Neuron (in vitro differentiated cells): ENCODE measurements around the gene SLC35F3.
"Not testable (repeated sequence)": the region's sequence is repeated elsewhere in the genome, so short reads cannot be mapped to it uniquely, and the experiment has no call there.

Source experiments
- H2AFZ ChIP-seq: one replicate; pipeline ENCODE4 v1.6.1; 2013; ENCODE audit warnings: low read depth, mild to moderate bottlenecking, inconsistent platforms, low read length, moderate library complexity
- H3K27me3 ChIP-seq: one replicate; pipeline ENCODE4 v1.6.1; 2013; ENCODE audit warnings: low read length; ENCODE audit not compliant: insufficient read depth
- H3K36me3 ChIP-seq: one replicate; pipeline ENCODE4 v1.6.1; 2013; ENCODE audit warnings: low read length; ENCODE audit not compliant: insufficient read depth
- H3K4me1 ChIP-seq: one replicate; pipeline ENCODE4 v1.6.1; 2013; ENCODE audit warnings: low read length; ENCODE audit not compliant: insufficient read depth
- H3K4me3 ChIP-seq: 2 replicates; pipeline ENCODE4 v1.5.1; 2013; ENCODE audit warnings: mild to moderate bottlenecking, low read length, moderate library complexity
- H3K9me3 ChIP-seq: one replicate; pipeline ENCODE4 v1.6.1; 2013; ENCODE audit warnings: low read length

SLC35F3 gene

DNA sequence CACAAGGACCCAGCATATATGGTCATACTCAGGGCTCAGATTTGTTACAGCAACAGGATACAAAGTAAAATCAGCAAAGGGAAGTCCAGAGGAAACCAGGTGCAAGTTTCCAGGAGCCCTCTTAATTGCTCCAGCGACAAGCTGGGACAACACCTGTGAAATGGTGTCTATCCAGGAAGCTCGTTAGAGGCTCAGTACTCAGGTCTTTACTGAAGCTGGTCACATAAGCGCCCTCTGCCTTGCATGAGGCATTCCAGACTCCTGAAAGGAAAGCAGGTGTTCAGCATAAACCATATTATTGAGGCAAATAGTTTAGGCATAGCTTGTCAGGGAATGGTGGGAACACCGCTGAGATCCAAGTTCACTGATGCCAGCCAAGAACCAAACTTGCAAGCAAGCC is 231.0 kb downstream of the SLC35F3 start:
- Histone ChIP-seq H3K27me3 (peaks cover 2% of the 10 kb centered on the region), H3K4me1 (no peaks in the 10 kb centered on the region), H3K4me3 (no peak overlapping the region), H3K36me3 (no peaks in the 10 kb centered on the region), H3K9me3 (no peaks in the 10 kb centered on the region), H2AFZ (no peak overlapping the region)

DNA sequence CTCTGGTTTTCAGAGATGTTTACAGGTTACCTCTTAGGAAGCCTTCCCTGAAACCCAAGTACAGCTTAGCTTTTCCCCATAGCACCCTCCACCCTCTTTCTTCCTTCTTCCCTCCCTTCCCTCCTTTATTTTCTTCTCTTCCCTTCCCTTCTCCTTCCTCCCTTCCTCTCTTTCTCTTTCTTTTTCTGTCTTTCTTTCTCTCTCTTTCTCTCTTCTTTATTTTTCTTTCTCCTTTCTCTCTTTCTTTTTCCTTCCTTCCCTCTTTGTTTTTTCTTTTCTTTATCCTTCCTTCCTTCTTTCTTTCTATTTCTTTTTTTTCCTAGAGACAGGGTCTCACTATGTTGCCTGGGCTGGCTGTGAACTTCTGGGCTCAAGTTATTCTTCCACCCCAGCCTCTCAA is 231.6 kb downstream of the SLC35F3 start:
- no peaks in the 10 kb centered on the region for H3K36me3 ChIP-seq
- no peak overlapping the region for H3K4me3 ChIP-seq
- peaks cover 2% of the 10 kb centered on the region for H3K27me3 ChIP-seq
- H3K4me1 ChIP-seq = no peaks in the 10 kb centered on the region
- H3K9me3 ChIP-seq = no peaks in the 10 kb centered on the region
- H2AFZ ChIP-seq = no peak overlapping the region

DNA sequence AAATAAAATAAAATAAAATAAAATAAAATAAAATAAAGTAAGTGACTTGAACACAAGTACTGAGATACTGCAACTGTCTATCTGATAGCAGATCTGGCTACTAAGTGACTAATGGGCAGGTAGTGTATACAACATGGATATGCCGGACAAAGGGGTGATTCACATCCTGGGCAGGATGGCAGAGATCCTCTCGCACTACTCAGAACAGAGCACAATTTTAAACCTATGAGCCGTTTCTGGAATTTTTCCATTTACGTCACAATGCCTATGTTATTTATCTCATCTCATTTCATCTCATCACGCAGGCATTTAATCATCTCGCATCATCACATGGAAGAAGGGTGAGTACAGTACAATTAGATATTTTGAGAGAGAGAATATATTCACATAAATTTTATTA is 235.5 kb downstream of the SLC35F3 start:
- Histone ChIP-seq H3K4me3 (no peak overlapping the region), H3K27me3 (peaks cover 2% of the 10 kb centered on the region), H3K36me3 (no peaks in the 10 kb centered on the region), H3K4me1 (no peaks in the 10 kb centered on the region), H3K9me3 (no peaks in the 10 kb centered on the region), H2AFZ (no peak overlapping the region)

DNA sequence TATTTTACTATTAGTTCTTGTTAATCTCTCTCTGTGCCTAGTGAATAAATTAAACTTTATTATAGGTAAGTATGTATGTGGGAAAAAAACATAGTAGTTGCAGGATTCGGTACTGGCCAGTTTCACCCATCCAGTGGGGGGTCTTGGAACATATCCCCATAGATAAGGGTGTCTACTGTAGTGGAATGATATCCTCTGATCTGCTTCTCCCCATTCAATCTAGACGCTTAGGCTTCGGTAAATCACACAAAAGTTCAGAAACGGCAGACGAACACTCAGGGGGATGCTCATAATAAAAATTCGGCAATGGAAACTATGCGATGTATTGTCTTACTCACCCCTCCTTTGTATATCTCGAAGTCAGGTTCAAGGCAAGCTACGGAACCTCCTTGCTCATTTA is 235.9 kb downstream of the SLC35F3 start:
- Histone ChIP-seq H2AFZ (no peak overlapping the region), H3K36me3 (no peaks in the 10 kb centered on the region), H3K9me3 (no peaks in the 10 kb centered on the region), H3K27me3 (peaks cover 2% of the 10 kb centered on the region), H3K4me3 (no peak overlapping the region), H3K4me1 (no peaks in the 10 kb centered on the region)

DNA sequence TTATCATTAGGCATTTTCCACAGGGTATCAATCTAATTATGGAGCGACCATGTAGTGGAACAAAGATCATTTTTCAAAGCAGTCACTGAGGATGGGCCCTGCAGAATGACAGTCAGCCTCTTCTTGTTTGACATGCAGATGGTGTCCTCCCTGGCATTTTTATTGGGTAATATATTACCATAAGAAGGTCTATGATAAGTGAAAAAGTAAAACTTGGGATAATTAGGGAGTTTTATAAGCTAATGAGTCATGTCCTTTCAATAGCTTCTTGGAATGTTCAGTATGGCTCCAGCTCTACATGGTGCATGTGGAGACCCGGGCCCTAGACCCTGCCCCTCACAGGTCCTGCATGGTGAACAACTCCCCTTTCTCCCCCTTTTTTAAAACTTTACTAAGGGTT is 236.5 kb downstream of the SLC35F3 start:
- Histone ChIP-seq H3K4me1 (no peaks in the 10 kb centered on the region), H3K9me3 (no peaks in the 10 kb centered on the region), H3K36me3 (no peaks in the 10 kb centered on the region), H3K27me3 (peaks cover under 1% of the 10 kb centered on the region), H2AFZ (no peak overlapping the region), H3K4me3 (no peak overlapping the region)

DNA sequence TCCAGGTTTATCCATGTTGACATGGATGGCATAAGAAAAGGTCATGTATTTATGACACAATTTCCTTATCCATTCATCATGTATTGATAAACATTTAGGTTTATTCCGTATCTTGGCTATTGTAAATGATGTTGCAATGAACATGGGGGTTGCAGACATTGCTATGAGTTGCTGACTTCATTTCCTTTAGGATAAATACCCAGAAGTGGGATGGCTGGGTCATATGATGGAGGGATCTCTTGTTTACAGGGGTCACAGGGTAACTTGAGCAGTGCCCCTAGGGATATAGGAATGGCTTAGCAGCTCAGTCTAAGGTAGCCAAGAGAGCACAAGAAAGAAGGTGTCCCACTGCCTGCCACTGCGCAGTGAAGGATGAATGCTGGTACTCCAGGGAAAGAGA is 239.2 kb downstream of the SLC35F3 start:
- H3K36me3 ChIP-seq = no peaks in the 10 kb centered on the region
- no peaks in the 10 kb centered on the region for H3K9me3 ChIP-seq
- H3K4me1 ChIP-seq = no peaks in the 10 kb centered on the region
- H2AFZ ChIP-seq = no peak overlapping the region
- H3K4me3 ChIP-seq = no peak overlapping the region
- no peaks in the 10 kb centered on the region for H3K27me3 ChIP-seq

DNA sequence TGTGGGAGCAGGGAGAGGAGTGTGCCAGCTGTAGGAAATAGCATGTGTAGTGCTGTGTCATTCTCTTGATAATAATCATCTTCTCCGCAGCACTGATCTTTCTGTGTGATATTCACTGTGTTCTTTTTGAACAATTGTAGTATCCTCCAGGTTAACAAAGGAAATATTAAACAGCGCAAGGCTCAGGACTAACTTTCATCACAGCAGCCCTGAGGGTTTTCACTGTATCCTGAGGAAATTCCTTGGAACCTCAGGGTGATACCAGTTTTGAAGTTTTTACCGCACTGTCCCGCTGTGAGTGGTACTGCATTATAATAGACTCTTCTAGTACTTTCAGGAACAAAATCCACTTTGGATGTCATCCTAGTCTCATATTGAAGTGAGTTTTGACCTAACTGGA is 240.4 kb downstream of the SLC35F3 start:
- Histone ChIP-seq H3K9me3 (no peaks in the 10 kb centered on the region), H2AFZ (no peak overlapping the region), H3K36me3 (no peaks in the 10 kb centered on the region), H3K4me3 (no peak overlapping the region), H3K27me3 (no peaks in the 10 kb centered on the region), H3K4me1 (no peaks in the 10 kb centered on the region)

DNA sequence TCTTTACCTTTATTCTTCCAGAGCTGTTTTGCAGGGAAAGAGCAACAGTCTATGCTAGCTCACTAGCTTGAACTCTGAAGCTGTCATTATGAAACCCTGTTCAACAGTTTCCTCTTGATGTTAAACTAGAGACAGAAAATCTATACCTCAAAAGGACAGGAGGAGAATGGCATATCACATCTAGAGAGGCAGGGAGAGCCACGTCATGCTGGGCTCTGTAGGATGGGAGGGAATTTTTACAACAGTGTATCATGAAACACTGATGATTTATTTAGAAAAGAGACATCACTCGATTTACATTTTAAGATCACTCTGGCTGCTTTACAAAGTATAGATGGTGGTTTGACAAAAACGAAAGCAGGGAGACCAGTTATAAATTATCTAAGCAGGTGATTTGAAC is 243.9 kb downstream of the SLC35F3 start:
- Histone ChIP-seq H3K4me3 (no peak overlapping the region), H3K4me1 (no peaks in the 10 kb centered on the region), H3K9me3 (no peaks in the 10 kb centered on the region), H3K27me3 (no peaks in the 10 kb centered on the region), H3K36me3 (no peaks in the 10 kb centered on the region), H2AFZ (no peak overlapping the region)

DNA sequence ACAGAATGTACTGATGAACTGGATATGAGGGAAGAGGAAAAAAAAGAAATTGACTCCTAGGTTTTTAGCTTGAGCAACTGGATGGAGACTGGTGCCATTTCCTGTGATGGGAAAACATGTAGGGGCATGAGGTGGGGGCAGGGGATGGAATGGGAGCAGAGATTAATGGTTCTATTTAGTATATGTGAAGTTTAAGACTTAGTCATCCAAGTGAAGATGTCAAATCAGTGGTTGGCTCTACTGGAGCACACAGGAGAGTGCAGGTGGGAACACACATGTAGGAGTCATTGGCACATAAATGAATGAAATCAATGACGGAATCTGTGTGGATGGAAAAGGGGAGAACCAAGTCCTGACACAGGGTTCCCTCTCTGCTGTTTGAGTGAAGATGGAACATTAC is 244.3 kb downstream of the SLC35F3 start:
- Histone ChIP-seq H3K27me3 (no peaks in the 10 kb centered on the region), H3K4me1 (no peaks in the 10 kb centered on the region), H3K36me3 (no peaks in the 10 kb centered on the region), H2AFZ (no peak overlapping the region), H3K9me3 (no peaks in the 10 kb centered on the region), H3K4me3 (no peak overlapping the region)

DNA sequence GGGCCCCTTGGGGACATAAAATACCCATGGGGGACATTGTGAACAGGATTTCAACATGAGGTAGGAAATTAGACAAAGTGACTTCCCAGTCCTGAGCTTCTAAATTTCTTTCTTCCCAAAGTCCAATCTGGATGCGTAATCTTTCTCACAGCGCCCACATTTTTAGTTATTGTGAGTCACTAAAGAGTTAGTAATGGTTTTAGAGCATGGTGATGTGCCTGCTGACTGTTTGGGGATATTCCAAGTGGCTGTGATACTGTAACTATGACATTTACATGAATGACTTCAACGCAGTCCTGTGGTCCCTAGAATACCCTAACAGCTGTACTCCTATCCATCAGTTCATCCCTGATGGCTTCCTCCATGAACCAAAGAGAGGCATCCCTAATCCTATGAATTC is 244.7 kb downstream of the SLC35F3 start:
- H3K4me3 ChIP-seq = no peak overlapping the region
- no peaks in the 10 kb centered on the region for H3K36me3 ChIP-seq
- no peaks in the 10 kb centered on the region for H3K9me3 ChIP-seq
- H2AFZ ChIP-seq = no peak overlapping the region
- H3K4me1 ChIP-seq = no peaks in the 10 kb centered on the region
- no peaks in the 10 kb centered on the region for H3K27me3 ChIP-seq

DNA sequence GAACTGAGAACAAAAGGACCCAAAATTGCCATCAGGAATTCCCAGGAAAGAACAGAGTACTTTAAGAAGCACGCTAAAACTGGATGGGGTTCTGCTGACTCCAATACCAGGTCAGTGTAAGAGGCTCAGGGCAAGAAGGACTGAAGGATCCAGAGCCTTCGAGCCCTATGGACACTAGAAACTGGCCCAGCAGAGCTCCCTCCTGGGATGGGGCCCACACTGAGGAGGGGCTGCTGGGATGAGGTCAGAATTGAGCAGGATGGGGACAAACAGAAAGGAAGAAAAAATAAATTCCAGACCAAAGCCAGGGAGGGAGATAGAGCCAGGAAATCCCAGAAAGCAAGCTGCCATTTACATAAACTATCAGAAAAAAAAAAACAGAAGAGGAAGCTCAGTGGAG is 246.4 kb downstream of the SLC35F3 start:
- Histone ChIP-seq H2AFZ (no peak overlapping the region), H3K4me1 (no peaks in the 10 kb centered on the region), H3K27me3 (no peaks in the 10 kb centered on the region), H3K9me3 (no peaks in the 10 kb centered on the region), H3K4me3 (no peak overlapping the region), H3K36me3 (no peaks in the 10 kb centered on the region)

DNA sequence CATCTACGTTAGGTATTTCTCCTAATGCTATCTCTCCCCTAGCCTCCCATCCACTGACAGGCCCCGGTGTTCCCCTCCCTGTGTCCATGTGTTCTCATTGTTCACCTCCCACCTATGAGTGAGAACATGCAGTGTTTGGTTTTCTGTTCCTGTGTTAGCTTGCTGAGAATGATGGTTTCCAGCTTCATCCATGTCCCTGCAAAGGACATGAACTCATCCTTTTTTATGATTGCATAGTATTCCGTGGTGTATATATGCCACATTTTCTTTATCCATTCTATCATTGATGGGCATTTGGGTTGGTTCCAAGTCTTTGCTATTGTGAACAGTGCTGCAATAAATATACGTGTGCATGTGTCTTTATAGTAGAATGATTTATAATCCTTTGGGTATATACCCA is 247.9 kb downstream of the SLC35F3 start:
- H3K4me1 ChIP-seq, H3K9me3 ChIP-seq: not testable (repeated sequence)

DNA sequence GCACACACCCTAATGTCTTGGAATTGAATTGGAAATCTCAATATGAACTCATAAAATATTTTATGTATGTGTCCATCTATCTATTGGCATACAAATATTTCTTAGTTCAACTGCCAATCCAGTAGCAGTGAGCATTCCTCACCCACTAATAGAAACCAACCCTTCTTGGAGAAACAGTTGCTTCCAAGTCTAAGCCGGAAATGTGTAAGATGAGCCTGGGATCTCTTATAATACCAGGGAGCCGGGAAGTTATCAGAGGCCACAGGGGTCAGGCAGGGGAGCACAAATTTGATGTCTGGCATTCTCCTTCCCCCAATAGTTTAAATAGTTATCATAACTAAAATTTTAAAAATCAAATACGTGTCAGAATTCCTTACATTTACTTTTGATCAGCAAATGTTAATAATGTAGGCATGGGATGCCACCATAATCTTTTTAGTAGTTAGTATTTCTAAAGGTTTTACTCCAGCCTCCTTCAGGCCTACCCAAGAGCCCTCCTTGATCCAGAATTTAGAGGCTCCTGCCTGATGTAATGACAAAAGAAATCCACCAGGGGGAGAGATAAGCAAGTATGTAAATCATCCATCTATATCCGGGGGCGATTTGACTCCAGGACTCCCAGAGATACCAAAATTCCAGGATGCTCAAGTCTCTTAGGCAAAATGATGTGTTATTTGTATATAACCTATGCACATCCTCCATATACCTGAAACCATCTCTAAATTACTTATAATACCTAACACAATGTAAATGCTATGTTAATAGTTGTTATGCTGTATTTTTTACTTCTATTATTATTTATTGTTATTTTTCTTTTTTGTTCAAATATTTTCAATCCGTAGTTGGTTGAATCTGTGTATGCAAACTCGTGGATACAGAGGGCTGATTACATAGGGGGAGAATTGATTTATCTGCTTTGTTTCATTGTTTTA is 250.1 kb downstream of the SLC35F3 start:
- no peaks in the 10 kb centered on the region for H3K9me3 ChIP-seq
- H3K4me3 ChIP-seq = no peak overlapping the region
- no peaks in the 10 kb centered on the region for H3K27me3 ChIP-seq
- no peaks in the 10 kb centered on the region for H3K36me3 ChIP-seq
- H2AFZ ChIP-seq = no peak overlapping the region
- H3K4me1 ChIP-seq = no peaks in the 10 kb centered on the region

More for the DNA sequence above, 247.9 kb downstream of the SLC35F3 start:
- H3K36me3 ChIP-seq, H3K4me3 ChIP-seq, H3K27me3 ChIP-seq, H2AFZ ChIP-seq: not testable (repeated sequence)

DNA sequence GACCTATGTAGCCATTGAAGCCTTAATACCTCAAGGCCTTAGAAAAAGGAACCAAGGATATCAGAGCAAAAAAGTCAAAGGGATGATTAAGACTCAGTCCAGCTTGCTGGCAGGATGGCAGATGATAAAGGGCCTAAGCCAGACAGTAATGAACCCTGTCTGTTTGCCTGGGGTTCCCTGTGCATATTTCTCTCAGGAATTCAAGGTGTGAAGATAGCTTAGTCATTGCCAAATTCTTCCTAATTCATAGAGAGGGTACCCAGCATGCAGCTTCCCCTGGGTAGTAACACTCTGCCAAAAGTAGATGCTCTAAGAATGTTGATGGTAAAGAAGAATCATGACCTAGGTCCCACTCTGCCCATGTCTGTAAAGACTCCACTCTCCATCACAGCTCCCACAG is 258.2 kb downstream of the SLC35F3 start:
- no peaks in the 10 kb centered on the region for H3K4me1 ChIP-seq
- no peaks in the 10 kb centered on the region for H3K9me3 ChIP-seq
- H3K36me3 ChIP-seq = no peaks in the 10 kb centered on the region
- H3K4me3 ChIP-seq = no peak overlapping the region
- no peaks in the 10 kb centered on the region for H3K27me3 ChIP-seq
- H2AFZ ChIP-seq = no peak overlapping the region
